DMS 273 treated with DMSO at 0.1 percent for 48 hours (cell line): ENCODE measurements around the gene RPS16.
A peak's percentile ranks its signal among the peaks of the same experiment; 100 is the strongest.

Experiments used
- DNase-seq: peaks from one replicate; lab custom pipeline; 2025; lab: John Stamatoyannopoulos, UW

RPS16 gene

DNA sequence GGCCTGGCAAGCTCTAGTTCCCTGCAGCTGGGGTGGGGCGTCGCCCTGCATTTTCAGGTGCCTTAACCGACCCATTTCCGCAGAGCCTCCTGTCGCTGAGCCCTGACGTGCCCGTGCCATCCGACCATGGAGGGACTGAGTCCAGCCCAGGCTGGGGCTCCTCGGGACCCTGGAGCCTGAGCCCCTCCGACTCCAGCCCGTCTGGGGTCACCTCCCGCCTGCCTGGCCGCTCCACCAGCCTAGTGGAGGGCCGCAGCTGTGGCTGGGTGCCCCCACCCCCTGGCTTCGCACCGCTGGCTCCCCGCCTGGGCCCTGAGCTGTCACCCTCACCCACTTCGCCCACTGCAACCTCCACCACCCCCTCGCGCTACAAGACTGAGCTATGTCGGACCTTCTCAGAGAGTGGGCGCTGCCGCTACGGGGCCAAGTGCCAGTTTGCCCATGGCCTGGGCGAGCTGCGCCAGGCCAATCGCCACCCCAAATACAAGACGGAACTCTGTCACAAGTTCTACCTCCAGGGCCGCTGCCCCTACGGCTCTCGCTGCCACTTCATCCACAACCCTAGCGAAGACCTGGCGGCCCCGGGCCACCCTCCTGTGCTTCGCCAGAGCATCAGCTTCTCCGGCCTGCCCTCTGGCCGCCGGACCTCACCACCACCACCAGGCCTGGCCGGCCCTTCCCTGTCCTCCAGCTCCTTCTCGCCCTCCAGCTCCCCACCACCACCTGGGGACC is 27.9 kb downstream of the RPS16 start:
- no peak for DNase-seq

DNA sequence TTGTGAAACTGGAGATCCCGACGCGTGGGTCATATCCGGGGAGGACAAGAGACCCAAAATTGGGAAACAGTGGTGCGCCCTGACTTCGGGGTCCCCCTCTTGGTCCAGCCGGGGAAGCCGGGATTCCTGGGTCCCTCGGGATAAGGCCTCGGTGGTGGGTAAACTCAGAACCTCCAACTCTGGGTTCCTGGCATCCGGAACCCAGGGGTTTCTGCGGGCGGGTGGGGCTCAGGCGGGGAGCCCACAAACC is 28.4 kb downstream of the RPS16 start:
- DNase-seq = no peak

- peak; percentile 17 for DNase-seq
Measured at GRCh38 chr19:39406656-39407409, 28.9 kb downstream of the RPS16 start, which contains the start of gene ZFP36. Gene ZFP36, plus strand, starts transcription at chr19:39406847. Its CDS starts 58 bp downstream, at chr19:39406905.

DNA sequence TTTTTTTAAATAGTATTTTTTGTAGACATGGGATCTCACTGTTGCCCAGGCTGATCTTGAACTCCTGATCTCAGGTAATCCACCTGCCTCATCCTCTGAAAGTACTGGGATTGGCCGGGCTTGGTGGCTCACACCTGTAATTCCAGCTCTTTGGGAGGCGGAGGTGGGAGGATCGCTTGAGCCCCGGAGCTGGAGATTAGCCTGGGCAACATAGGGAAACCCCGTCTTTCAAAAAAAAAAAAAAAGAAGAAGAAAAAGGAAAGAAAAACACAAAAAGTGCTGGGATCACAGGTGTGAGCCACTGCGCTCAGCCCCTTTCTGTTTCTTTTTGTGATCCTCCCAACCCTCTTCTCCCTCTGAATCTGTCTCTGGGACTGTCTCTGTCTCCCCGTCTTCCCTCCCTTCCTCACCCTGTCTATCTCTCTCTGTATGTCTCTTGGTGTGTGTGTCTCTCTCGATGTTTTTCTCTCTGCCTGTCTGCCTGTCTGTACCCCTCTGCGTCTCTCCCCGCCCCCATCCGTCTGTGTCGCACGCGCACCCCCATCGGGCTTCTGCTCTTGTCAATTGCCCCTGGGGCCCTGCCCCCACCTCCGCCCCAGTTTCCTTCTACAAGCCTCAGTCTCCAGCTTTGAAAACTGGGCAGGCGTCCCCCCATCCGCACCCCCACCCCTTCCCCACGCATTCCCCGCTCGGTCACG is 29.6 kb downstream of the RPS16 start:
- no peak for DNase-seq

DNA sequence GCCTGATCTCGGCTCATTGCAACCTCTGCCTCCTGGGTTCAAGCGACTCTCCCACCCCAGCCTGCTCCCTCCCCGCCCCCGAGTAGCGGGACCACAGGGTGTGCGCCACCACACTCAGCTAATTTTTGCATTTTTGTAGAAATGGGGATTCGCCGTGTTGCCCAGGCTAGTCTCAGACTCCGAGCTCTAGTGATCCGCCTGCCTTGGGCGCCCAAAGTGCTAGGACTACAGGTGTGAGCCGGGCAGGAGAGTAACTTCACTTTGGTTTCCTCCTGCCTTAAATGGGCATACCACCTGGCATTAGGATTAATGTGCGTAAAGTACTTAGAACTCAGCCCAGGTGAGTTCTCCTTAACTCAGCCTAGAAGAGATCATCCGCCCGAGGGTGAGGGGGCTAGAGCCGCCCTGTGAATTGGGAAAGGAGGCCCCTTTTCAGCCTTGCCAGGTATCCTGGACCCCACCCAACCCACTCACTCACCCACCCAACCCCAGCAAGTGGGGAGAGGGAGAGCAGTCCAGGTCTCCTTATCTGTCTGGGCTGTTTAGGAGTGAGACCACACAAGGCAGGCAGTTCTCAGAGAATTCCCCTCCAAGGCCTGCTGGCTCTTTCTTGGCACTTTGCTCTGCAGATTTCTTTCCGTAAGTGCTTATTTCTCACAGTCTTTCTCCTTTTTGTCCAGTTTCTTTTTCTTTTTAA is 30.3 kb downstream of the RPS16 start:
- no peak for DNase-seq

DNA sequence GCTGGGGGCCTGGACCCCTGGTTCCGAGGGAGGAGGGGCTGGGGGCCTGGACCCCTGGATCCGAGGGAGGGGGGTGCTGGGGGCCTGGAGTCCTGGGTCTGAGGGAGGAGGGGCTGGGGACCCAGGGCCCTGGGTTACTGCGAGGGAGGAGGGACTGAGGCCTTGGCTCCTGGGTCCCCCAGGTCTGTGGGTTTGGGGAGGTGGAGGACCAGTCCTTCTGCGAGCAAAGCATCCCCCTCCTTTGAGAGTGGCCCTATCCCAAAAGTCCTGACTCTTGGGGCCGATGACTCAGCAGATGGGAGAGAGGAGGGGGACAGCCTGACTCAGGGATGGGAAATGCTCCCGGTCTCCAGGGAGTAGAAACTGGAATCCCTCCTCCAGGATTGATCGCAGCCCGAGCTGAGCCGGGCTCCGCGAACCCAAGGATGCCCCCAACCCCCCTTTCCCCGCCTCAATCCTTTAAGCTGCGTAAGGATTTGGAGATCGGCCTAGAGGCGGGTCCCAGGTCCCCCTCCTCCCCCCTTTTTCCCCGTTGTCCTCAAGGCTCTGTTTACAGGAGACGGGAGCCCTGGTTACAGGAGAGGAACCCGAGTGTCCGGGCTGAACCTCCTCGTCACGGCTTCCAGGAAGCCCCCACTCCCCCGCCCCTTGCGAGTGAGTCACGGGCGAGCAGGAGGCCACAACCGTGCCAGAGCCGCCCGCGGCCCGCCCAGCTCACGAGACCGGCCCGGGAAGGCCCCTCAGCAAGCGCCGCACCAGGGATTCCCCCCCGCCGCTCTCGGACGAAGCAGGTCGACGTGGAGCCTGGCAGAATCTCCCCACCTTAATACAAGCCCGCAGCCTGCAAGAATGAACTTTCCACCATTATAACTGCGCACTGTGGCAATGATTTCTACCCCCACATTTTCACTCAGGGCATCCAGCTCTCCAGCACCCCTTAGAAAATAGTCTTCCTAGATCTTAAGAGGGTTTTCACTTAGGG is 32.1 kb downstream of the RPS16 start:
- DNase-seq = peak; percentile 30

DNA sequence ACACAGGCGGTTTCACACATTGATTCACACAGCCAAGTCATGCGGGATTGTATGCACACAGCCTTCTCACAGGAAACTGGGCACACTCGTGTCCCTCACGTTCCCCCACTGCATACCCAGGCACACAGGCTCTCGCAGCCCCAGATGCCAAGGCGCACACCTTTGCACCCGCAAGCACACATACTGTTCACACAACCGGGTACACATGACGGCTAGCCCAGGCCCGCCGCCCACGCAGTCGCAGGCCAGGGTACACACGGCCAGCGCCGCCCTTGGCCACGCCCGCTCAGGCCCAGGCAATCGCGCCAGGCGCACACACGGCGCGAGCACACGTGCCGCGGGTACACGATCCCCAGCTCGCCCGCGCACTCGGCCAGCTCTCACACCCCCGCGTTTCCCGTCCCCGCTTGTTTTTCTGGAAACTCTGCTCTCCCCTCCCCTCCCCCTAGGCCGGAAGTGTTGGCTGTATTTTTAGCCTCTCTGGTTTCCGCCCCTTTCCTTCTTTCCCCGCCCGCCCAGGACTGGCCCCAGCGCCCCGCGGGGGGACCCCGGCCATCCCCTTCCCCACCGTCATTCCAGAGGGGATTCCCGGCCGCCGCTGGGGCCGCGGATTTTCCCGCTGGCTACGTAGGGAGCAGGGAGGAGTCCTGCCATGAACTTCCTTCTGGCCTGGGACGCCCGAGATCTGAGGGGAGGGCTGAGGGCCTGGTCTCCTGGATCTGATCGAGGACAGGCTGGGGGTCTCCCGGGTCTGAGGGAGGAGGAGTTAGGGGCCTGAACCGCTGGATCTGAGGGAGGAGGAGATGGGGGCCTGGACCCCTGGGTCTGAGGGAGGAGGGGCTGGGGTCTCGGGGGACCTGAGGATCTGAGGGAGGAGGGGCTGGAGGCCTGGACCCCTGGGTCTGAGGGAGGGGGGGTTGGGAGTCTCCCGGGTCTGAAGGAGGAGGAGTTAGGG is 33.1 kb downstream of the RPS16 start:
- DNase-seq = peak; percentile 25

GRCh38 chr19:39401549-39402345 is 34.0 kb downstream of the RPS16 start:
- DNase-seq = no peak

DNA sequence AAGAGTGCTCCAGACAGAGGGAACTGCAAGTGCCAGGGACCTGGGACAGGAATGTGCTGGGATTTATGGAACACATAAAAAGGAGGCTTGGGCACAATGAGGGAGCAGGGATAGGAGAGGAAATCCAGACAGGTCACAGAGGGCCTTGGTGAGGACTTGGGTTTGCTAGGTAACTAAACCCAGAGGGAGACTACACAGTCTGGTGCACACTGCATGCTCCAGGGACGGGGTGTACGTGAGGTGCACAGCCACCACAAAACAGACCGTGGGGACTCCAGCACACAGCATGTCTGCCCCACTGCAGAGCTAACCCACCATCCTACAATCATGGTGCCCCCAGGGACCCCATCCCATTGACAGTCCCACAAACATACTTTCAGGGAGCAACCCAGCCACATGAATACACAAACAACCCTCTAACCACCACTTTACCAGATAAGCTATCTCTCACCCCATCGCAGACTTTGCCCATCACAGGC is 34.6 kb downstream of the RPS16 start:
- no peak for DNase-seq

DNA sequence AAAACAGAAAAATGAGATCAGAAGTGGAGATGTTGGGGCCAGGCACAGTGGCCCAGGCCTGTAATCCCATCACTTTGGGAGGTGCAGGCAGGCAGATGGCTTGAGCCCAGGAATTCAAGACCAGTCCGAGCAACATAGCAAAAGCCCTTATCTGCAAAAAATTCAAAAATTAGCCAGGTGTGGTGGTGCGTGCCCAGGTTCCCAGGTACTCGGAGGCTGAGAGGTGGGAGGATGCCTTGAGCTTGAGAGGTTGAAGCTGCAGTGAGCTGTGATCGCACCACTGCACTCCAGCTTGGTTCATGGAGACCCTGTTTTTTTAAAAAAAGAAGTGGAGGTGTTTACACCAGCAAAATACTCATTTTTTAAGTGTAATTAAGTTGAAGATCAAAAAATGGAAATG is 35.7 kb downstream of the RPS16 start:
- no peak for DNase-seq

DNA sequence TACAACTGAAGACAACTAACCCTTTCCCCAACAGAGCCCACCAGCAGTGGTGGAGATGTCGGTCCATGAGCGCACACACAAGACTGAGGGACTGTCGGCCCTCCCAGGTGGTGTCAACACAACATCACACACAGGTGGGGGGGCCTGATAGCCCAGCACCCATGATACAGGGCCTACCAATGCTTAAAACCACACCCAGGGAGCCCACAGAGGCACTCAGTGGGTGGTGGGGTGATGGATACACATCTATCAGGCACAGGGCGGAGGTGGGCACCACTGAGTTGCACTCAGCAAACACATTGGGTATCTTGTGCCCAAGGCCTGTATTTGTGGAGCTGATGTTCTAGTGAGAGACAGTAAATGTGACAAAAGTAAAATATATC is 36.1 kb downstream of the RPS16 start:
- no peak for DNase-seq

GRCh38 chr19:39398297-39398864 is 37.4 kb downstream of the RPS16 start:
- DNase-seq = no peak

DNA sequence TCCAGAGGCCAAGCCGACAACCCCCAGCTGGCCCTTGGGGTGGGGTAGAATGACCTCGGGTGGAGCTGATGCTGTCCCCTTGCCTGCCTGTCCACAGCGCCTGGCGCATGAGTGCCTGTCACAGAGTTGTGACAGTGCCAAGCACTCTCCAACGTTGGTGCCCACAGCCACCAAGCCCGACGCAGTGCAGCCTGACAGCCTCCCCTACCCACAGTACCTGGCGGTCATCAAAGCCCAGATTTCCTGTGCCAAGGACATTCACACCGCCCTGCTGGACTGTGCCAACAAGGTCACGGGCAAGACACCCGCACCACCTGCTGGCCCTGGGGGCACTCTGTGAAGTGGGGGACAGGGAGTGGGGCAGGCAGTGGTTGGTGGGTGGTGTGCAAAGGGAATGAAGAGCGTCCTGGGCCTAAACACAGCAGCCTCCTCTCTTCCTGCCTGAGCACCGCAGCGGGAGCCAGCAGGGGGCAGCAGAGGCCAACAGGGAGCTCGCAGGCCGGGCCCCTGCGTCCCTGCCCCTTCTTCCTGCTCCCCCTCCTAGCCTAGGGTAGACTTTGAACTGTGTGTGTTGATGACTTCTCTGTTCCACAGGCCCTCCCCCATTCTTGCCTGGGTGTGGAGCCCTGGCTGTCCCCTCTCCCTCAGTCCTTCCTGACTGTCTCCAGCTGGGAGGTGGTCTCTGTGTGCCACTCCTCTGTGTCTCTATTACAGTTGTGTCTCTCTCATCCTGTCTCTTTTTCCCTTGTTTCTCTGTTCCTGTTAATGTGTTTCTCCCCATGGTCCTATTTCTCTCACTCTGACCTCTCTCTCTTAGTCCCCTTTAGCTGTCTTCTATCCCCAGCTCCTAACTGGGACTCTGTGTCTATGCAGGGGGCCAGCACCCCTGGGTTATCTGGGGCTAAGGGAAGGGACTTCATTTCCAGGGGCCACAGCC is 38.1 kb downstream of the RPS16 start:
- peak; percentile 21 for DNase-seq

DNA sequence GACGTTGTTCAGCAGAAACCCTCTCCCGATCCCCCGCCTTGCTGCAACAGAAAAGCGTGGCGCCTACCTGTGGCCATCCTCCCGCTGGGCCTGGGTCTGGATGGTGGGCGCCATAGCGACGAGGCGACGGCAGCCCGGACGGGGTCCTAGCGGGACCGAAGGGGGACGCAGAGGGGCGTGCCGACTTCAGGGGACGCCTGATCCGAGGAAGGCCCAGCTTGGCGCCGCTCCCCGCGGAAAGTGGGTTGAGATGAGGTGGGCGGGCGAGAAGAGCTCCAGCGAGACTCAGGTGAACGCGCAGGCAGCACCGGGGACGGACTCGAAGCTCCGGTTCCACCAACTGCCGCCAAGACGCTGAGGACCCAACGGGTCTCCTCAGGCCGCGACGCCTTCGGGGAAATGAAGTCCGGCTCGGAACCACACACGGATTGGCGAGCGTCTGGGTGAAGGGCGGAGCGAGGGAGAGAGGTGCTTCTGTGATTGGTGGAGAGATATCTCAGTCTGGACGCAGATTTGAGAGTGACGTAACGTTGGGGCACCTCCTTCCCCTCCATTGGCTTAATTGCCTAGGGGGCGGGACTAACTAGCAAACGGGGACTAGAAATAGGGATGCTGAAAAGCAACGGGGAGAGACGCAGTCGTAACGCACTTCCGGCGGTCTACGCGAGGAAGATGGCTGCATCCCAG is 44.9 kb downstream of the RPS16 start, which contains the start of the genes MED29 and PAF1:
Gene MED29, plus strand, starts transcription at position 628 of the 687 bp plus-strand sequence. Its CDS starts 45 bp downstream, at position 673.
Gene PAF1, minus strand, starts transcription at position 356 of the 687 bp plus-strand sequence. Its CDS starts 242 bp downstream, at position 114.
- DNase-seq = peak; percentile 99

DNA sequence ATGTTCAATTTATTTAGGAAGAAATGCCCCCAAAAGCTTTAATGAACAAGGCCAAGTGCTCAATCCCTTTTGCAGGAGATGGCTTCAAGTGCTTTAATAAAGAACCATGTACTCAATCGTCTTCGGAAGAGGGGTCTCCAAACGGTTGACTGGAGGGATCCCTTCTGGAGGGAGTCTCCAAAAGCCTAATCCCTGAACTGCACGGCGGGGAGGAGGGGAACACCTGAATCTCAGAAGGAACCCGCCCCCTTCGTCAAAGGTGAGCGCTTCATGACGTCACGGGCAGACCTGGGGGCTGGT is 45.3 kb downstream of the RPS16 start:
- no peak for DNase-seq

DNA sequence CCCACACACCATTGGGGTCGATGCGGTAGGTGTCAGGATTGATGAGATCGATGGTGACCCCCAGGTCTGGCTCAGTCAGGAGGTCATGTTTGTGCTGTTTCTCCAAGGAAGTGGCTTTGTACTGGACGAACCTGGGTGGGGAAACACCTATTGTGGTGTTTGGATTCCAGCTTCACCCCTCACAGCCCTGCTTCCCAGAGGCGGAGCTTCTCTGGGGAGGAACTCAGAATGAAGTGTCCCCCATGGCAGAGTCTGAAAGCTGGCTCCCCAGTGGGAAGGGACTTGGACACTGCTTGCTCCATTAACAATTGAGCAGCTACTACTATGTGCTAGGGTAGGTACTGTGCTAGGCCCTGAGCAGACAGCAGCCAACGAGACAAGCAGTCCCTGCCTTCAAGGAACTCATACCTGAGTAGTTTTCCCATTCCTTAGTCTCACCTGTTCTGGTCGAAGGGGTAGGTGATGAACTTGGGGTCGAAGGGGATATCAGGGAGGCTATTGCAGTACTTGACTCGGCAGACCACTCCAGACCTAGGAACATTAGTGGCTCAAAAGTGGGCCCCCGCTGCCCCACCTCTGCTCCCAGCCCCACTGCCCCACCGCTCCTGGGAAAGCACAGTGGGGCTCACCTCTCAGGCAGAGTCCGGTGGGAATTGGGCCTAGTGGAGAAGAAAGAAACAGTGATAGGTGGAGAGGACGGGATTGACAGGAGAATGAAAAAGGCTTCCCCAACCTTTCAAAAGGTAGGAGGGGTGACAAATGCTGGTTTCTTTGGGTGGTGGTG is 45.9 kb downstream of the RPS16 start:
- DNase-seq = no peak
